A673 (cell line): ENCODE data around the gene ADAMTSL2.

Experiments used
- EZH2 ChIP-seq: fragments of 200-600 bp; sonication (generic); IDR thresholded peaks from 2 replicates; pipeline ENCODE4 v1.6.1; 2017; ENCODE audit warnings: borderline replicate concordance, low read depth, mild to moderate bottlenecking, mixed read lengths, antibody characterized with exemption, low read length; ENCODE audit not compliant: poor library complexity, severe bottlenecking
- TF ChIP-seq, protein P1 (sequence below): fragments of 300-800, 200-600 bp; sonication (generic); conservative IDR thresholded peaks from 2 replicates; pipeline ENCODE4 v1.5.1; 2017; ENCODE audit warnings: low read depth, mild to moderate bottlenecking, antibody characterized with exemption, low read length, moderate library complexity, mixed read lengths

DNA sequence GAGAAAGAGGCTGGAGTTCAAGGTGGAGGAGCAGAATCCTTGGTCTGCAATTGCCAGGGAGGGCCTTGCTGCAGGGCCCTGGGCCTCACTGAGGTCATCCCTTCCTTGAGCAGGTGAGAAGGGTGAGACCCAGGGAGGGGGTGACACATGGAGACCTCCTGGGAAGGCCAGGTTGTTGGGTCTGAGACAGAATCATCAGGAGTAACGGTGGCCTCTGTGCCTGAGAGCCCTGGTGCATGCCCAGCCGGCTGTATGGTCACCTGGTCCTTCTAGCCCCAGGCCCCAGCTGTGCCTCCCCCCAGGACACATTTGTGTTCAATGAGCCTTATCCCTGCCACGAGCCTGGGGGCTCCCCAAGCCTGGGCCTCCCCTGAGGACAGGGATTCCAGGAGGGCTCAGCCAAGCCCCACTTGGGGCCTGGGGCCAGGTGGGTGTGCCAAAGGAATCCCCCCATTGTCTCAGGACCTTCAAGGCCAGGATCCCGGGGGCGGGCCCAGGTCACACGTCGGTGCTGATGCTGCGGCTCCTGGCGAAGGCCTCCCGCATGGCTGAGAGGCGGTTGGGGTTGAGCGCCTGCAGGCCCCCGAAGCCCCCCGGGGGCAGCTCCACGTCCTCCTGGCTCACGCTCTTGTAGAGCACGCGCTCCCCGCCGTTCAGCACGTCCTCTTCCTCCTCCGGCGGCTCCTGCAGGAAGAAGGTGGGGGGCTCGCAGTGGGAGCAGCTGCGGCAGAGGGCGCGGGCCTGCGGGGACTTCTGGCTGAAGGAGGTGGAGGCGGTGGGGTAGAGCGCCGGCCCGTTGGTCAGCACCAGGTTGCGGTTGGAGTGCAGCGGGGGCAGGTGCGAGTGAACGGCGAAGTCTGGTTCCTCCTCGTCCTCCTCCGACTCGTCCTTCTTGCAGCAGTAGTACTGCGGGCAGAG, 44.3 kb downstream of the ADAMTSL2 start:
- TF ChIP-seq, protein P1, sequence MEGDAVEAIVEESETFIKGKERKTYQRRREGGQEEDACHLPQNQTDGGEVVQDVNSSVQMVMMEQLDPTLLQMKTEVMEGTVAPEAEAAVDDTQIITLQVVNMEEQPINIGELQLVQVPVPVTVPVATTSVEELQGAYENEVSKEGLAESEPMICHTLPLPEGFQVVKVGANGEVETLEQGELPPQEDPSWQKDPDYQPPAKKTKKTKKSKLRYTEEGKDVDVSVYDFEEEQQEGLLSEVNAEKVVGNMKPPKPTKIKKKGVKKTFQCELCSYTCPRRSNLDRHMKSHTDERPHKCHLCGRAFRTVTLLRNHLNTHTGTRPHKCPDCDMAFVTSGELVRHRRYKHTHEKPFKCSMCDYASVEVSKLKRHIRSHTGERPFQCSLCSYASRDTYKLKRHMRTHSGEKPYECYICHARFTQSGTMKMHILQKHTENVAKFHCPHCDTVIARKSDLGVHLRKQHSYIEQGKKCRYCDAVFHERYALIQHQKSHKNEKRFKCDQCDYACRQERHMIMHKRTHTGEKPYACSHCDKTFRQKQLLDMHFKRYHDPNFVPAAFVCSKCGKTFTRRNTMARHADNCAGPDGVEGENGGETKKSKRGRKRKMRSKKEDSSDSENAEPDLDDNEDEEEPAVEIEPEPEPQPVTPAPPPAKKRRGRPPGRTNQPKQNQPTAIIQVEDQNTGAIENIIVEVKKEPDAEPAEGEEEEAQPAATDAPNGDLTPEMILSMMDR: no peak
- TF ChIP-seq EZH2: no peak
